Gastroesophageal sphincter (tissue), 4 donors: ENCODE measurements around the gene COQ7. TPM values are rescaled to one million over a fixed set of nuclear protein-coding genes. Genes with fewer than 3 reads are reported as not detected.

Source experiments
- ATAC-seq: fragments of 150-250 bp; one replicate; pipeline ENCODE4 v1.9.1; 2016; ENCODE audit warnings: mild to moderate bottlenecking, moderate library complexity
- H3K27ac ChIP-seq, 4 donors: fragments of 200-600 bp; sonication (generic) in 3 of 4; 1 replicate in 3 of 4; 2 replicates in 1 of 4; pipeline ENCODE4 v1.5.1; 2016 to 2019
- H3K27me3 ChIP-seq: fragments of 200-600 bp; sonication (generic); one replicate; pipeline ENCODE4 v1.5.1; 2019
- H3K36me3 ChIP-seq, 2 donors: fragments of 200-600 bp; sonication (generic); one replicate each; pipeline ENCODE4 v1.5.1; 2019; ENCODE audit warnings: control low read depth in 1 of 2
- H3K4me1 ChIP-seq, 3 donors: fragments of 200-600 bp; sonication (generic); 1 replicate in 2 of 3; 2 replicates in 1 of 3; pipeline ENCODE4 v1.5.1; 2016 to 2019; ENCODE audit warnings: control low read depth in 2 of 3
- H3K4me3 ChIP-seq, 2 donors: fragments of 200-600 bp; sonication (generic); one replicate each; pipeline ENCODE4 v1.5.1; 2019; ENCODE audit warnings: mild to moderate bottlenecking in 1 of 2, moderate library complexity in 1 of 2
- H3K9me3 ChIP-seq, 3 donors: fragments of 200-600 bp; sonication (generic); one replicate each; pipeline ENCODE4 v1.5.1; 2017 to 2019; ENCODE audit warnings: control low read depth in 2 of 3
- EP300 ChIP-seq: sonication (generic); formaldehyde crosslinking; IDR thresholded peaks from one replicate; pipeline ENCODE4 v1.6.1; 2017; ENCODE audit warnings: antibody characterized with exemption, mild to moderate bottlenecking
- POLR2A ChIP-seq, 2 donors: fragments of 450-650 bp; IDR thresholded peaks; one replicate each; pipeline ENCODE4 v1.6.1; 2017; ENCODE audit warnings: antibody characterized with exemption in 2 of 2, mild to moderate bottlenecking in 2 of 2, moderate library complexity in 1 of 2
- POLR2AphosphoS5 ChIP-seq: sonication (generic); formaldehyde crosslinking; IDR thresholded peaks from one replicate; pipeline ENCODE4 v1.6.1; 2017; ENCODE audit warnings: antibody characterized with exemption
- WGBS, 2 donors: methylation state at CpG; one replicate each; pipeline ENCODE4 v1.1.5; 2018; ENCODE audit warnings: low coverage in 1 of 2; 5-methylcytosine and 5-hydroxymethylcytosine counted together
- total RNA-seq, 4 donors: library from RNA; depleted of rRNA; stranded (reverse); fragments of >200 nt; gene quantifications; one replicate each; pipeline ENCODE4 v1.1.0, GENCODE V29; 2016
- TF ChIP-seq, protein P1 (sequence below), 4 experiments: fragments of 200-600 bp in 2 of 4; fragments of 450-650 bp in 2 of 4; sonication (generic) in 1 of 4; IDR thresholded peaks; one replicate each; pipeline ENCODE4 v1.5.1; 2017 to 2019; ENCODE audit warnings: antibody characterized with exemption in 4 of 4, mild to moderate bottlenecking in 2 of 4, moderate library complexity in 2 of 4

The COQ7 gene
- total RNA-seq, 4 donors from 2014 or later, result 28.9 to 37.8 (median 34.3) TPM

- H3K9me3 ChIP-seq, result no peaks in the 10 kb centered on the region
- peaks cover 0 to 40% (median 6%) of the 10 kb centered on the region in 3 donors for H3K4me1 ChIP-seq
- 0 to 74% methylated on average over 1 to 6 of the region's 7 CpGs for WGBS, 2 donors
- no peaks in the 10 kb centered on the region for H3K27me3 ChIP-seq
- peaks cover 0 to 71% of the 10 kb centered on the region in 2 donors for H3K36me3 ChIP-seq
- TF ChIP-seq EP300, result no peak
- TF ChIP-seq POLR2AphosphoS5, result no peak
- TF ChIP-seq, protein P1, sequence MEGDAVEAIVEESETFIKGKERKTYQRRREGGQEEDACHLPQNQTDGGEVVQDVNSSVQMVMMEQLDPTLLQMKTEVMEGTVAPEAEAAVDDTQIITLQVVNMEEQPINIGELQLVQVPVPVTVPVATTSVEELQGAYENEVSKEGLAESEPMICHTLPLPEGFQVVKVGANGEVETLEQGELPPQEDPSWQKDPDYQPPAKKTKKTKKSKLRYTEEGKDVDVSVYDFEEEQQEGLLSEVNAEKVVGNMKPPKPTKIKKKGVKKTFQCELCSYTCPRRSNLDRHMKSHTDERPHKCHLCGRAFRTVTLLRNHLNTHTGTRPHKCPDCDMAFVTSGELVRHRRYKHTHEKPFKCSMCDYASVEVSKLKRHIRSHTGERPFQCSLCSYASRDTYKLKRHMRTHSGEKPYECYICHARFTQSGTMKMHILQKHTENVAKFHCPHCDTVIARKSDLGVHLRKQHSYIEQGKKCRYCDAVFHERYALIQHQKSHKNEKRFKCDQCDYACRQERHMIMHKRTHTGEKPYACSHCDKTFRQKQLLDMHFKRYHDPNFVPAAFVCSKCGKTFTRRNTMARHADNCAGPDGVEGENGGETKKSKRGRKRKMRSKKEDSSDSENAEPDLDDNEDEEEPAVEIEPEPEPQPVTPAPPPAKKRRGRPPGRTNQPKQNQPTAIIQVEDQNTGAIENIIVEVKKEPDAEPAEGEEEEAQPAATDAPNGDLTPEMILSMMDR (IDR thresholded peaks at IDR 0.05), result no peak
- no peak for TF ChIP-seq POLR2A (IDR thresholded peaks at IDR 0.05)
- H3K4me3 ChIP-seq, result no peak overlapping the region
- ATAC-seq, result no peak
- H3K27ac ChIP-seq, result peak overlapping the region in 2 of 4 donors; percentile 30 to 60
Observed at GRCh38 chr16:19073863-19074262, 6.4 kb downstream of the COQ7 start.

- ATAC-seq, result no peak
Observed at GRCh38 chr16:19075511-19075910, 8.1 kb downstream of the COQ7 start.

DNA sequence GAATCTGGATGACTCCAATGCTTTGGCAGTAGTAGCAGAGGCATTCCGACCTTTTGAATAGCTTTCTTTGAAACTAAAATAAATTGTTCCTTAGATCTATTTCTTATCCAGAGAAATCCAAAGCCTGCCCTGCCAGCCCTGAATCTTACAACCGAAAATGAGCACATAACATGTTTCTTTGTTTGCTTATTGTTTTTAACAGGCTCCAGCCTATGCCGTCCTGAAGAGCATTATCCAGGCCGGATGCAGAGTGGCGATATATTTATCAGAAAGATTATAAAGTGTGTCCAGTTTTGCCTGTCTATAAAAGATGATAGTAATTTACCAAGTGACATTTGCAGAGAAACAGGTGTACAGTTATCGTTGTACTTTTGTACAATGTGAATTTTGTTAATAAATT is 10.5 kb downstream of the COQ7 start:
- 53 to 70% methylated on average over 6 of the region's 6 CpGs for WGBS, 2 donors
- no peak for ATAC-seq
- peaks cover 0 to 26% (median 3%) of the 10 kb centered on the region in 3 donors for H3K4me1 ChIP-seq
- H3K36me3 ChIP-seq, result peaks cover 0 to 81% of the 10 kb centered on the region in 2 donors
- H3K27ac ChIP-seq, result no peak overlapping the region
- H3K27me3 ChIP-seq, result no peaks in the 10 kb centered on the region
- no peaks in the 10 kb centered on the region for H3K9me3 ChIP-seq
- TF ChIP-seq POLR2AphosphoS5 (no peak), POLR2A (IDR thresholded peaks at IDR 0.05) (no peak), EP300 (no peak)
- TF ChIP-seq, protein P1 (IDR thresholded peaks at IDR 0.05), result no peak
- H3K4me3 ChIP-seq, result no peak overlapping the region

More at GRCh38 chr16:19075511-19075910, 8.1 kb downstream of the COQ7 start:
- no peaks in the 10 kb centered on the region for H3K9me3 ChIP-seq
- H3K27ac ChIP-seq, result no peak overlapping the region
- H3K4me1 ChIP-seq, result peaks cover 0 to 26% (median 3%) of the 10 kb centered on the region in 3 donors
- no peaks in the 10 kb centered on the region for H3K27me3 ChIP-seq
- 90 to 94% methylated on average over 2 to 6 of the region's 12 CpGs for WGBS, 2 donors
- peaks cover 0 to 80% of the 10 kb centered on the region in 2 donors for H3K36me3 ChIP-seq
- no peak overlapping the region for H3K4me3 ChIP-seq
- TF ChIP-seq POLR2A (IDR thresholded peaks at IDR 0.05), result no peak
- no peak for TF ChIP-seq POLR2AphosphoS5
- TF ChIP-seq, protein P1 (IDR thresholded peaks at IDR 0.05), result no peak
- no peak for TF ChIP-seq EP300

- ATAC-seq, result no peak
Observed at GRCh38 chr16:19083670-19084069, 16.3 kb downstream of the COQ7 start.

GRCh38 chr16:19084139-19084538 is 16.7 kb downstream of the COQ7 start:
- Histone ChIP-seq H3K27ac (no peak overlapping the region), H3K4me1 (peaks cover 0 to 18% (median 0%) of the 10 kb centered on the region in 3 donors), H3K9me3 (no peaks in the 10 kb centered on the region), H3K4me3 (no peak overlapping the region), H3K27me3 (no peaks in the 10 kb centered on the region), H3K36me3 (peaks cover 0 to 23% of the 10 kb centered on the region in 2 donors)
- no peak for ATAC-seq
- TF ChIP-seq POLR2AphosphoS5, result no peak
- TF ChIP-seq EP300, result no peak
- TF ChIP-seq POLR2A (IDR thresholded peaks at IDR 0.05), result no peak
- TF ChIP-seq, protein P1 (IDR thresholded peaks at IDR 0.05), result no peak
- 82 to 88% methylated on average over 2 to 3 of the region's 3 CpGs for WGBS, 2 donors

More at GRCh38 chr16:19083670-19084069, 16.3 kb downstream of the COQ7 start:
- H3K36me3 ChIP-seq, result peaks cover 0 to 27% of the 10 kb centered on the region in 2 donors
- TF ChIP-seq EP300 (no peak), POLR2AphosphoS5 (no peak), POLR2A (IDR thresholded peaks at IDR 0.05) (no peak)
- TF ChIP-seq, protein P1 (IDR thresholded peaks at IDR 0.05), result no peak
- no peaks in the 10 kb centered on the region for H3K9me3 ChIP-seq
- H3K4me1 ChIP-seq, result peaks cover 0 to 18% (median 0%) of the 10 kb centered on the region in 3 donors
- WGBS, 2 donors, result 53% methylated on average over 1 of the region's 1 CpG; no CpG with 5 or more reads in 1 of the 2 donors
- H3K4me3 ChIP-seq, result no peak overlapping the region
- no peak overlapping the region for H3K27ac ChIP-seq
- H3K27me3 ChIP-seq, result no peaks in the 10 kb centered on the region
